ENCODE results near the gene CDKL1.

The CDKL1 gene

GRCh38 chr14:50396631-50397389, at the start of gene CDKL1:
Gene CDKL1, minus strand, starts transcription at chr14:50396881. Its CDS starts 1,013 bp downstream, at chr14:50395868.
- peak within 1 kb of the TSS; percentile 58 for H3K27ac ChIP-seq (ENCODE audit: poor library complexity, severe bottlenecking)
- DNase-seq (ENCODE audit: low spot score), result peak; percentile 83
- peak; percentile 2 for TF ChIP-seq CTCF (IDR thresholded peaks at IDR 0.05; ENCODE audit: poor library complexity, severe bottlenecking)

DNA sequence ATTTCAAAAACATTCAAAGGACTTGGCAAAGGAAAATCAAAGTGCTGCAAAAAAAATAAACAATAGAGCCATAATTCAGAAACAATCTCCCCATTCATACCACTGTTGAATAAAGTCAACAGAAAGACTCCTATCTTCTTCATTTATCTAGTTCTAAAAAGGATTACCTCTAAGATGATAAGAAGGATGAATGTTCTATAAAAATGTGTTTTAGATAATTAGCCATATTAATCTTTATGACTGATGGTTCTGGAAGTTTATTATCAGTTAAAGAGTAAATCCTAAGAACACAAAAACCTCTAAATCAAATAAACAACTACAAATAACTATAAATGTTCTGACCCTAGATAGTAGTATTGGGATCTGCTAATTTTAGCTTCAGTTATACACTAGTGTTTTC, 37.8 kb upstream of the CDKL1 start:
- TF ChIP-seq CTCF (IDR thresholded peaks at IDR 0.05; ENCODE audit: poor library complexity, severe bottlenecking), result no peak
- no peak overlapping the region for H3K4me3 ChIP-seq (ENCODE audit: severe bottlenecking)
- H3K27me3 ChIP-seq (ENCODE audit: insufficient read depth, poor library complexity, severe bottlenecking), result no peaks in the 10 kb centered on the region

More at GRCh38 chr14:50396631-50397389, at the start of gene CDKL1:
- ATAC-seq (ENCODE audit: low read depth), result peak; percentile 86
- H3K4me3 ChIP-seq (ENCODE audit: severe bottlenecking), result peak within 1 kb of the TSS; percentile 52
- no peaks in the 10 kb centered on the region for H3K27me3 ChIP-seq (ENCODE audit: insufficient read depth, poor library complexity, severe bottlenecking)
- H3K4me1 ChIP-seq (ENCODE audit: insufficient read depth, poor library complexity, severe bottlenecking), result peaks cover 7% of the 10 kb centered on the region
- H3K9me3 ChIP-seq (ENCODE audit: severe bottlenecking), result no peaks in the 10 kb centered on the region
- H3K36me3 ChIP-seq (ENCODE audit: low read depth), result no peaks in the 10 kb centered on the region

GRCh38 chr14:50432131-50432530, 35.5 kb upstream of the CDKL1 start:
- Histone ChIP-seq H3K4me1 (ENCODE audit: insufficient read depth, poor library complexity, severe bottlenecking) (no peaks in the 10 kb centered on the region), H3K4me3 (ENCODE audit: severe bottlenecking) (no peak overlapping the region), H3K27ac (ENCODE audit: poor library complexity, severe bottlenecking) (no peak overlapping the region), H3K36me3 (ENCODE audit: low read depth) (peaks cover 83% of the 10 kb centered on the region), H3K27me3 (ENCODE audit: insufficient read depth, poor library complexity, severe bottlenecking) (no peaks in the 10 kb centered on the region), H3K9me3 (ENCODE audit: severe bottlenecking) (no peaks in the 10 kb centered on the region)
- ATAC-seq (ENCODE audit: low read depth) (no peak), DNase-seq (ENCODE audit: low spot score) (no peak)
- TF ChIP-seq CTCF (IDR thresholded peaks at IDR 0.05; ENCODE audit: poor library complexity, severe bottlenecking), result no peak

More for the DNA sequence above, 37.8 kb upstream of the CDKL1 start:
- DNase-seq (ENCODE audit: low spot score), result no peak
- H3K4me1 ChIP-seq (ENCODE audit: insufficient read depth, poor library complexity, severe bottlenecking), result no peaks in the 10 kb centered on the region
- H3K36me3 ChIP-seq (ENCODE audit: low read depth), result peaks cover 82% of the 10 kb centered on the region
- H3K27ac ChIP-seq (ENCODE audit: poor library complexity, severe bottlenecking), result no peak overlapping the region
- no peak for ATAC-seq (ENCODE audit: low read depth)
- H3K9me3 ChIP-seq (ENCODE audit: severe bottlenecking), result peaks cover 2% of the 10 kb centered on the region

- ATAC-seq (ENCODE audit: low read depth) (peak; percentile 27; the same call in 1 of the 3 replicates), DNase-seq (ENCODE audit: low spot score) (no peak)
- H3K27me3 ChIP-seq (ENCODE audit: insufficient read depth, poor library complexity, severe bottlenecking), result no peaks in the 10 kb centered on the region
- peaks cover 92% of the 10 kb centered on the region for H3K36me3 ChIP-seq (ENCODE audit: low read depth)
- TF ChIP-seq CTCF (IDR thresholded peaks at IDR 0.05; ENCODE audit: poor library complexity, severe bottlenecking), result no peak
- no peak overlapping the region for H3K27ac ChIP-seq (ENCODE audit: poor library complexity, severe bottlenecking)
- H3K4me1 ChIP-seq (ENCODE audit: insufficient read depth, poor library complexity, severe bottlenecking), result no peaks in the 10 kb centered on the region
- H3K9me3 ChIP-seq (ENCODE audit: severe bottlenecking), result no peaks in the 10 kb centered on the region
- H3K4me3 ChIP-seq (ENCODE audit: severe bottlenecking), result no peak overlapping the region
These were observed 29.1 kb upstream of the CDKL1 start for GRCh38 chr14:50425816-50426215.

- no peak for DNase-seq (ENCODE audit: low spot score)
- no peaks in the 10 kb centered on the region for H3K9me3 ChIP-seq (ENCODE audit: severe bottlenecking)
- peaks cover 95% of the 10 kb centered on the region for H3K36me3 ChIP-seq (ENCODE audit: low read depth)
- no peaks in the 10 kb centered on the region for H3K27me3 ChIP-seq (ENCODE audit: insufficient read depth, poor library complexity, severe bottlenecking)
- ATAC-seq (ENCODE audit: low read depth), result no peak
- no peak overlapping the region for H3K4me3 ChIP-seq (ENCODE audit: severe bottlenecking)
- no peak for TF ChIP-seq CTCF (IDR thresholded peaks at IDR 0.05; ENCODE audit: poor library complexity, severe bottlenecking)
- H3K27ac ChIP-seq (ENCODE audit: poor library complexity, severe bottlenecking), result no peak overlapping the region
- H3K4me1 ChIP-seq (ENCODE audit: insufficient read depth, poor library complexity, severe bottlenecking), result no peaks in the 10 kb centered on the region
These were observed 28.4 kb upstream of the CDKL1 start for GRCh38 chr14:50425105-50425504.
